Right cardiac atrium (tissue), 5 donors: ENCODE measurements around the gene WNT9B. TPM values are rescaled to one million over a fixed set of nuclear protein-coding genes. Genes with fewer than 3 reads are reported as not detected.

Experiments used
- ATAC-seq, 2 donors: fragments of 200-7000 bp; cut with Tn5 transposase; one replicate each; pipeline versions ENCODE4 v1.8.0 to v1.9.1; 2020; ENCODE audit warnings: moderate library complexity in 2 of 2, mild to moderate bottlenecking in 1 of 2
- DNase-seq, 3 donors: peaks; one replicate each; pipeline ENCODE4 v3.0.0-alpha.2; 2020
- H3K27ac ChIP-seq: one replicate; pipeline ENCODE4 v1.5.1; 2013; ENCODE audit warnings: mild to moderate bottlenecking, low read length, control low read depth, moderate library complexity
- H3K27me3 ChIP-seq: one replicate; pipeline ENCODE4 v1.6.1; 2013; ENCODE audit not compliant: control insufficient read depth, insufficient read depth
- H3K4me1 ChIP-seq: one replicate; pipeline ENCODE4 v1.6.1; 2013; ENCODE audit warnings: low read length; ENCODE audit not compliant: control insufficient read depth, insufficient read depth
- H3K4me3 ChIP-seq: one replicate; pipeline ENCODE4 v1.5.1; 2013; ENCODE audit warnings: low read length, control low read depth
- H3K9me3 ChIP-seq: one replicate; pipeline ENCODE4 v1.6.1; 2013; ENCODE audit warnings: low read length; ENCODE audit not compliant: control insufficient read depth
- WGBS: extraction: QIAGEN DNeasy Blood & Tissue Kit; methylation state at CpG from one replicate; pipeline ENCODE4 v1.1.7; 2013; 5-methylcytosine and 5-hydroxymethylcytosine counted together
- intact Hi-C, 4 donors: fragments of 100-400 bp; cut with DNase I; formaldehyde crosslinking; loops; one replicate each; pipeline versions ENCODE4 v1.11.0 to v1.14.0; 2022 to 2023
- polyA plus RNA-seq: library from polyadenylated mRNA; stranded (reverse); fragments of 200-250 nt; gene quantifications from one replicate; pipeline ENCODE4 v1.2.3, GENCODE V29; 2013
- total RNA-seq, 4 donors: library from RNA; stranded (reverse); fragmentation: NEBNext Ultra II Directional; extraction: Animal tissue kit (Norgen Biotek cat#: 25700); gene quantifications; one replicate each; pipeline ENCODE4 v1.2.1, GENCODE V29; 2021
- donor health status: healthy with polysubstance abuse.
- donor health status: DM: no; HTN: yes; CAD: no.
- donor health status: DM: no; HTN: no; CAD: no.
- donor health status: DM: no; HTN: yes; CAD: no; lungs with severe emphysema.
- donor health status: DM: yes; HTN: yes; CAD: no.

Gene WNT9B
- total and polyA plus RNA-seq, 5 donors: 0.61 to 20.7 (median 3.2) TPM

DNA sequence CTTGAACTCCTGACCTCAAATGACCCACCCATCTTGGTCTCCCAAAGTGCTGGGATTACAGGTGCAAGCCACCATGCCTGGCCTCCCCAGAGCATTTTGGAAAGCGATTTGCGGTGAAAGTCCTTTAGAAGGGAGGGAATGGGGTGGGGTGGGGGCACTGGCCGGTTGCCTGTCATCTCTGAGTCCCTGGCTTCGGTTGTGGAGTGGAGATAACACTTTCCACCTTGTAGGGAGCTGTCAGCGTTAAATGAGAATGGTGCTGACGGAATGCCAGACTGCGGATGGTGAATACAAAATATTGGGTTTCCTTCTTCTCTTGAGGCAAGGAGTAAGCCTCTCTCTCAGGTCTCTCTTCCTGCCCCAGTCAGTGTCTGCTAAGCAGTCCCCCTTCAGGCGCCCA lies 27.7 kb upstream of the WNT9B start:
- Histone ChIP-seq H3K4me1 (no peaks in the 10 kb centered on the region), H3K4me3 (no peak overlapping the region), H3K27me3 (no peaks in the 10 kb centered on the region), H3K27ac (no peak overlapping the region), H3K9me3 (no peaks in the 10 kb centered on the region)
- intact Hi-C loops: no loop called here
- DNase-seq: no peak
- 56% methylated on average over 8 of the region's 8 CpGs for WGBS
- ATAC-seq: no peak

DNA sequence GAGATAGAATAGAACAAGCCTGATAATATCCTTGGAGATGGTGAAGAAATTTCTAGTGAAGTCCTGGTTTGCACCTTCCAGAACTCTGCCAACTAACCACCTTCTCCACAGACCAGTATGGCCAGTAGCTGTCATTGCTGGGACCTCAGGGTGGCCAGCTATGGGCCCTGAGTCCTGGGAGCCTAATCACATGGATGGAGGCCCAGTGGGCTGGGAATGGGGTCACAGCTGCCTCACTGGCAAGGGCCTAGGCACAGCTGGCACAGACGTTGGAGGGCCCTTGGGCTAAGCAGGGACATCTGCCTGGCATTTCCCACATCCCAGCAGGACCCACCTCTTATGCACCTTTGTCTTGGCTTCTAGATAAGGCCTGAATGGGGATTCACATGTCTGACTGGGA lies 25.3 kb upstream of the WNT9B start:
- H3K9me3 ChIP-seq: no peaks in the 10 kb centered on the region
- intact Hi-C loops: no loop called here
- no peaks in the 10 kb centered on the region for H3K27me3 ChIP-seq
- DNase-seq: no peak
- H3K4me3 ChIP-seq: no peak overlapping the region
- no peak overlapping the region for H3K27ac ChIP-seq
- 50% methylated on average over 1 of the region's 1 CpG for WGBS
- ATAC-seq: no peak
- H3K4me1 ChIP-seq: no peaks in the 10 kb centered on the region

DNA sequence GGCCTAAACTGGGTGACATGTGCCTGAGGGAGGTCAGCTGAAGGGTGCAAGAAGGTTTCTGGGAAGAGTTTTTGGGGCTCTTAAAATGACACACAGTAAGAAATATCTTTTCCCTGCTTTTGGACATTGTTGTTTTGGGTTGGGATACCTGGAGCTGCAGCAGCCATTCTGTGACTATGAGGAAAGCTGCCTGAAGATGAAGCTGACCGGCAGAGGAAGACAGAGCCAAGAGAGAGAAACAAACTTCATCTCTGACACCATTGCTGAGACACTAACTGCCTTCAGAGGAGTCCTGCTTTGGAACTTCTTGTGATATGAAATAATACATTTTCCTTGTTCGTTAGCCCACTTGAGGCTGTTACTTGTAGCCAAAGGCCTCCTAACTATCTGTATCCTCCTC lies 24.1 kb upstream of the WNT9B start:
- Histone ChIP-seq H3K4me1 (no peaks in the 10 kb centered on the region), H3K27me3 (no peaks in the 10 kb centered on the region), H3K4me3 (no peak overlapping the region), H3K27ac (no peak overlapping the region), H3K9me3 (no peaks in the 10 kb centered on the region)
- DNase-seq (no peak), ATAC-seq (no peak)
- WGBS: 86% methylated on average over 2 of the region's 2 CpGs
- intact Hi-C loops: no loop called here

DNA sequence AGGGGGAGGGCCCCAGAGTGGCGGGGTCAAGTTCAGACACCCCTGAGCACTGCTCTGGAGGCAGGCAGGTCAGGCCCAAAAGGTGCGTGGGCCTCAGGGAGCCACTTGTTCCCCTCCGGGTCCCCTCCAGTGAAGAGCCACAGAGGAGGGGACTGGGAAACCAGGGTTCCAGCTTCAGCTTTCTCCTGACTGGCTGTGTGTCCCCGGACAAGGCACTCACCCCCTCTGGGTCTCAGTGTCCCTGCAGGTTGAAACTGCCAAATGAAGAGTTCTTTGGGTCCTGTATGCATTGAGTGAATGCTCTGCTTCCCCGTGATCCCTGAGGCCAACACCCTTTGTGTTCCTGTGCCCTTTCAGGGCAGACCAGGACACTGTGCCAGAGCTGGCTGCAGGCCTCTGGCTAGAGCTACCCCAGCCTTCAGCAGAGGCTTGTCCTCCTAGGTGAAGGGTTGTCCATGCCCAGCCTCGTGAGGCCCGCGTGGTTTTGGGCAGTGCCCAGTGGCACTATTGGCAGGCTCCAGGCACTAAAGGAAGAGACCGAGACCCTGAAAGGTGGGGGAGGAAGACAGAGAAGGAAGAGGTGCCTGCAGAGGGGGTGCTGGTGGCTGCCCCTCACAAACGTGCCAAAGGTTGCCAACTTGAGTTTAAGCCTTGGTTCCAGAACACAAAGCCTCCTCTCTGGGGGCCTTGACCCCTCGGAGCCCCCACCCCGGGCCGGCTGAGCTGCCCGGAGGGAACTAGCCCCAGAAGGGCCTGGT lies 19.6 kb upstream of the WNT9B start:
- Histone ChIP-seq H3K27ac (no peak overlapping the region), H3K27me3 (no peaks in the 10 kb centered on the region), H3K4me1 (no peaks in the 10 kb centered on the region), H3K4me3 (no peak overlapping the region), H3K9me3 (no peaks in the 10 kb centered on the region)
- ATAC-seq (no peak), DNase-seq (no peak)
- intact Hi-C loops: no loop called here
- WGBS: 68% methylated on average over 14 of the region's 14 CpGs

DNA sequence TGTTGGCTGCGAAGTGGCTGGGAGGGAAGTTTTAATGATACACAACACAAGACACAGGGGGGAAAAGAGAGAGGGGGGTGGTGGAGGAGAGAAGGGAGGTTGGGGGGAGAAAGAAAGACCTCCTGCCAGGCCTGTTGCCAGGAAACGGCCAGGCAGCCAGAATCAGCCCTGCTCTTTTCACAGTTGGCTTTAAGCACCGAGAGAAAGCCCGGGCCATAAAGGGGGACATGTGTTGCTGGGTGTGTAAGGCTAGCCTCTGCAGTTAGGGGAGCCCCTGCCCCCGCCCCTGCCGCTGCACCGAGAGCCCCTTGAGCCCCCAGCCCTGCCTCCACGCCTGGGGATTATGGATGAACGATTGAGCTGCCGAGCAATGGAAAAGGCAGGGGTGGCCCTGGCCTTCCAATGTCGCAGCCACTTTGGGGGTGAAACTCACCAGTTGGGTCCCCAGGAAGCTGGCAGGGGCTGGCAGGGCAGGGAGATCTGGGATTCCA lies 19.0 kb upstream of the WNT9B start:
- Histone ChIP-seq H3K9me3 (no peaks in the 10 kb centered on the region), H3K27ac (no peak overlapping the region), H3K4me3 (no peak overlapping the region), H3K27me3 (no peaks in the 10 kb centered on the region), H3K4me1 (no peaks in the 10 kb centered on the region)
- WGBS: 52% methylated on average over 11 of the region's 11 CpGs
- DNase-seq (no peak), ATAC-seq (no peak)
- intact Hi-C loops: no loop called here

DNA sequence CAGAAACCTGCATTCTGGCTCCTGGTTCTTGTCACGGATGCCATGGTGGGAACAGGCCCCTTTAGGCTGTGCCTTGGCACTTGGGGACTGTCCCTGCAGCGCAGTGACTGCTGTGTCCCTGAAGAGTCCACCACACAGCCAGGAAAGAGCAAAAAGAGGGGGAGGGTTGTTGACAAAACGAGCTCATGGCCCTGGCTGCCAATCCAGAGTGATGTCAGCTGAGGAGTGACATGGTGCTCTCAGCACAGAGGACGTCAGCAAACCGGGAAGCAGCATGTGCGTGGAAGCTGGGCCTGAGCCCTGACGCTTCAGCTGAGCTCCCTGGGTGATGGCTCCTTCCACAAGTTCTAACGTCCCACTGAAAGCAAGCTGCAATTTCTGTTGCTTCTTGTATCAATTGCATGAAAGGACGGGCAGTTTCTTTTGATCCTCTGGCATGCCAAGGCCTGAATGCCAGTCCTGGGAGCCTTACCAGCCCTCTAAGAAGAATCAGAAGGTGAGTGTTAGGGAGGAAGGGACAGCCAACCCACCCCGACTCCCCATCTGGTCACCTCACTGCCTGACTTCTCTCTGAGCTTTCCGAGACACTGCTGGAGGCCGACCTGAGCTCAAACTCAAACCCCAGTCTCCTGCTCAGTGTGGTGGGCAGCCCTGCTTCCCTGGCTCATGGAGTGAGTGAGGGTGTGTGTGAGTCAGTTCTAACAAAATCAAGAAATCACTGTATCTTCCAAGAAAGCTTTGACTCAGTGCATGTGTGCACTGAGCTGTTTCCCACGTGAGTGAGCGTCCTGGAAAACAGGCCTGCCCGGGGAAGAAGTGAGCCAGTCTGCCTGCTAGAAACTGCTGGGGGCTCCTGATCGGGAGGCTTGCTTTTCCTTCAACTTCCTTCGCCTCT lies 18.2 kb upstream of the WNT9B start:
- H3K9me3 ChIP-seq: no peaks in the 10 kb centered on the region
- 57% methylated on average over 17 of the region's 17 CpGs for WGBS
- no peaks in the 10 kb centered on the region for H3K27me3 ChIP-seq
- no peak overlapping the region for H3K27ac ChIP-seq
- intact Hi-C loops: no loop called here
- ATAC-seq: peak; percentile 62 to 69
- no peak overlapping the region for H3K4me3 ChIP-seq
- DNase-seq: peak in 2 of 3 donors; percentile 66 to 74
- H3K4me1 ChIP-seq: no peaks in the 10 kb centered on the region

DNA sequence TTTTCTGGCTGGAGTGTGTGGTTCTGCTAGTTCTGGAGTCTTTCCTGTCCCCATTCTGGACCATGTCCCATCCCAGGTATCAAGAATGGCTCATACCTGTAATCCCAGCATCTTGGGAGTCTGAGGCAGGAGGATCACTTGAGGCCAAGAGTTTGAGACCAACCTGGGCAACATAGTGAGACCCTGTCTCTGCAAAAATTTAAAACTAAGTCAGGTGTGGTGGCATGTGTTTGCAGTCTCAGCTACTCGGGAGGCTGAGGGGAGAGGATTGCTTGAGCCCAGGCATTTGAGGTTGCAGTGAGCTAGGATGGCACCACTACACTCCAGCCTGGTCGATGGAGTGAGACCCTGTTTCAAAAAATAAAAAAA lies 17.6 kb upstream of the WNT9B start:
- Histone ChIP-seq H3K4me3 (no peak overlapping the region), H3K27me3 (no peaks in the 10 kb centered on the region), H3K9me3 (no peaks in the 10 kb centered on the region), H3K27ac (no peak overlapping the region), H3K4me1 (no peaks in the 10 kb centered on the region)
- DNase-seq (no peak), ATAC-seq (no peak)
- intact Hi-C loops: no loop called here
- WGBS: 88% methylated on average over 2 of the region's 2 CpGs

DNA sequence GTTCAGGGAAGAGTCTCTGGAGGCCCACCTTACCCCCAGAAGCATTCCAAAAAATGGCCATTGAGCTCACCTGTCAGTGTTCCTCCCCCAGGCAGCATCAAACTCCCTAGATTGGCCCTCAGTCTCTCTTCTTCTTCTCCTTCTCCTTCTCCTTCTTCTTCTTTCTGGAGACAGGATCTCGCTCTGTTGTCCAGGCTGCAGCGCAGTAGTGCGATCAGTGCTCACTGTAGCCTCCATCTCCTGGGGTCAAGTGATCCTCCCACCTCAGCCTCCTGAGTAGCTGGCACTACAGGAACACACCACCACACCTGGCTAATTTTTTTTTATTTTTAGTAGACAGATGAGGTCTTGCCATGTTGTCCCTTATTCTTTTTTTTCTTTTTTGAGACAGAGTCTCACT lies 16.5 kb upstream of the WNT9B start:
- ATAC-seq (no peak), DNase-seq (no peak)
- H3K4me3 ChIP-seq: no peak overlapping the region
- intact Hi-C loops: no loop called here
- no peaks in the 10 kb centered on the region for H3K9me3 ChIP-seq
- no peaks in the 10 kb centered on the region for H3K4me1 ChIP-seq
- H3K27me3 ChIP-seq: no peaks in the 10 kb centered on the region
- H3K27ac ChIP-seq: no peak overlapping the region
- 97% methylated on average over 3 of the region's 3 CpGs for WGBS

DNA sequence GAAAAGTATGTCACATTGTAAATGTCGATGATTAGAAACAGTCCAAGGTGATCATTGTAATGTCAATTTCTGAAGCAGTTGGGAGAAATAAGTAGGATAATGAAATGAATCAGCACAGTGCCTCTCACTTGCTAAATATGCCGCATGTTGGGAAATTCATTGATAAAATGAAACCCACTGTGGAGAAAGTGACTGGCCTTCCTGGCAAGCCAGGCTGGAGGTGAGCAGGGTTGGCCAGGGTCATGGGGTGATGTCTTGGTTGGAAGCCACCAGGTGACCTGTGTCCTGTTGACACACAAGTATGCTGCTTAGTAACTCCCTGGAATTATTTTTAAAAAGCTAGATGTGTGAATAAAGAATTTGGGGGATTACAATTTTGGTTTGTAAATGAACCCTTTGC lies 14.9 kb upstream of the WNT9B start:
- H3K27ac ChIP-seq: no peak overlapping the region
- intact Hi-C loops: no loop called here
- no peaks in the 10 kb centered on the region for H3K4me1 ChIP-seq
- no peaks in the 10 kb centered on the region for H3K27me3 ChIP-seq
- ATAC-seq: no peak
- DNase-seq: no peak
- H3K4me3 ChIP-seq: no peak overlapping the region
- WGBS: 59% methylated on average over 2 of the region's 2 CpGs
- H3K9me3 ChIP-seq: no peaks in the 10 kb centered on the region

DNA sequence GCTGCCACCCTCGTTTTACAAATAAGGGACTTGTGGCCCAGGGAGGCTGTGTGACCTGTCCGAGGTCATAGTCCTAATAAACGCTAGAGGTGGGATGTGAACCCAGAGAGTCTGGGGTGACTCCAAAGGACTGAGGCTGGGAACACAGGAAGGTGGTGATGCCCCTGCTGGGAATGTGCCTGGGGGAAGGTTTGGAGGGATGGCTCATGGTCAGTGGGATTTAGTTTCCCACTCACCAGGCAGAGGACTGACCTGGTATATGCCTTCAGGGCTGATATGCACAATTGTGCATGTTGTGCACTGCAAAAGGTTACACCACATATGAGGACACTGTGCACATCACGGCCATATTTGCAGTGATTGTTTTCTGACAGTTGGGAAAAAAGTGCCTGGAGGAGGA lies 13.9 kb upstream of the WNT9B start:
- H3K4me1 ChIP-seq: no peaks in the 10 kb centered on the region
- intact Hi-C loops: no loop called here
- H3K27ac ChIP-seq: no peak overlapping the region
- no peak overlapping the region for H3K4me3 ChIP-seq
- 70% methylated on average over 4 of the region's 4 CpGs for WGBS
- no peak for DNase-seq
- H3K9me3 ChIP-seq: no peaks in the 10 kb centered on the region
- no peaks in the 10 kb centered on the region for H3K27me3 ChIP-seq
- ATAC-seq: no peak

DNA sequence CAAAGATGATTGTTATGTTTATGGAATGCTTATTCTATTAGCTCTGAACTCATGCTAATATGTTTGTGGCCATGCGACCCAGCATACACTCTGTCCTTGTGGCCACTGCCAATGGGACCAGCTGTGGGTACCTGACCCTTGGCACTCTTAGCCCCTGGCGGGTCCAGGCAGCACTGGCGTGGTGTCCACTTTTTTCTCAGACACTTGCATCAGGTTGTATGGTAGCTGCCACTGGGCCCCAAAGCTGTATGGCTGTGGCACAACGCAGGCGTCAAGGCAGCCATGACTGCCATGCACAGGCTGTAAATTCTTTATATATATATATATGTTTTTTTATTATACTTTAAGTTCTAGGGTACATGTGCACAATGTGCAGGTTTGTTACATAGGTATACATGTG lies 12.2 kb upstream of the WNT9B start:
- no peak for DNase-seq
- Histone ChIP-seq H3K4me3 (no peak overlapping the region), H3K4me1 (no peaks in the 10 kb centered on the region), H3K27ac (no peak overlapping the region), H3K27me3 (no peaks in the 10 kb centered on the region), H3K9me3 (peaks cover 3% of the 10 kb centered on the region)
- intact Hi-C loops: no loop called here
- no peak for ATAC-seq
- WGBS: 92% methylated on average over 5 of the region's 5 CpGs
